Measurements from ENCODE around the gene CDHR3.

Gene CDHR3

GRCh38 chr7:106021151-106022067 is 58.3 kb downstream of the CDHR3 start:
- H3K4me3 ChIP-seq (replicated peaks; ENCODE audit: low read depth, low read length), result no peak overlapping the region
- no peak for DNase-seq (ENCODE audit: extremely low read depth, low read depth)
- TF ChIP-seq, protein P1, sequence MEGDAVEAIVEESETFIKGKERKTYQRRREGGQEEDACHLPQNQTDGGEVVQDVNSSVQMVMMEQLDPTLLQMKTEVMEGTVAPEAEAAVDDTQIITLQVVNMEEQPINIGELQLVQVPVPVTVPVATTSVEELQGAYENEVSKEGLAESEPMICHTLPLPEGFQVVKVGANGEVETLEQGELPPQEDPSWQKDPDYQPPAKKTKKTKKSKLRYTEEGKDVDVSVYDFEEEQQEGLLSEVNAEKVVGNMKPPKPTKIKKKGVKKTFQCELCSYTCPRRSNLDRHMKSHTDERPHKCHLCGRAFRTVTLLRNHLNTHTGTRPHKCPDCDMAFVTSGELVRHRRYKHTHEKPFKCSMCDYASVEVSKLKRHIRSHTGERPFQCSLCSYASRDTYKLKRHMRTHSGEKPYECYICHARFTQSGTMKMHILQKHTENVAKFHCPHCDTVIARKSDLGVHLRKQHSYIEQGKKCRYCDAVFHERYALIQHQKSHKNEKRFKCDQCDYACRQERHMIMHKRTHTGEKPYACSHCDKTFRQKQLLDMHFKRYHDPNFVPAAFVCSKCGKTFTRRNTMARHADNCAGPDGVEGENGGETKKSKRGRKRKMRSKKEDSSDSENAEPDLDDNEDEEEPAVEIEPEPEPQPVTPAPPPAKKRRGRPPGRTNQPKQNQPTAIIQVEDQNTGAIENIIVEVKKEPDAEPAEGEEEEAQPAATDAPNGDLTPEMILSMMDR (IDR thresholded peaks at IDR 0.05; ENCODE audit: low read depth, low read length, missing control alignments), result no peak

DNA sequence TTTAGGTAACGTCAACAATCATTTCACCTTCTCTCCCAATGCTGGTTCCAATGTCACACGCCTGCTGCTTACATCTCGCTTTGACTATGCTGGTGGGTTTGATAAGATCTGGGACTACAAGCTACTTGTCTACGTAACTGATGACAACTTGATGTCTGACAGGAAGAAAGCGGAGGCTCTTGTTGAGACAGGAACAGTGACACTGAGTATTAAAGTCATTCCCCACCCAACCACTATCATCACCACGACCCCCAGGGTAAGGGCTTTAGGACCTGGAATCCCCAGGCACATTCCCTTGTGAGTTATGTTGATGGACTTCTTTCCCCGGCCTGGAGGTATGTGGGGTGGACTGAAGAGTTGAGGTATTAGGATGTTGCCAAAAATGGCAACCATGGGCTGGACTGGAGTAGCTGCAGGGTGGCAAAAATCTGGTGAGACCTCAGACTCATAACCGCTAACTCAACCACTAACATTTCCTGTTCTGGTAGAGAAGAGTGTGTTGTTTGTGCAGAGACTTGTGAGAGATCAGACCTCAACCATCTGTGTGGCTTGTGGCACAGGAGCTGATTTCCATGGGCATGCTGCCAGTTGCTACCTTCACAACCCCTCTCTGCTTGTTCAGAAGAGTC is 59.2 kb downstream of the CDHR3 start:
- H3K4me3 ChIP-seq (replicated peaks; ENCODE audit: low read depth, low read length), result no peak overlapping the region
- DNase-seq (ENCODE audit: extremely low read depth, low read depth), result no peak

GRCh38 chr7:106023369-106024322 is 60.6 kb downstream of the CDHR3 start:
- TF ChIP-seq, protein P1 (IDR thresholded peaks at IDR 0.05; ENCODE audit: low read depth, low read length, missing control alignments), result no peak
- no peak for DNase-seq (ENCODE audit: extremely low read depth, low read depth)
- H3K4me3 ChIP-seq (replicated peaks; ENCODE audit: low read depth, low read length), result no peak overlapping the region

More for the DNA sequence above, 59.2 kb downstream of the CDHR3 start:
- TF ChIP-seq, protein P1 (IDR thresholded peaks at IDR 0.05; ENCODE audit: low read depth, low read length, missing control alignments), result no peak

GRCh38 chr7:106026101-106026500 is 63.0 kb downstream of the CDHR3 start:
- TF ChIP-seq, protein P1 (IDR thresholded peaks at IDR 0.05; ENCODE audit: low read depth, low read length, missing control alignments), result no peak
- H3K4me3 ChIP-seq (replicated peaks; ENCODE audit: low read depth, low read length), result no peak overlapping the region
- DNase-seq (ENCODE audit: extremely low read depth, low read depth), result no peak

- H3K4me3 ChIP-seq (replicated peaks; ENCODE audit: low read depth, low read length), result no peak overlapping the region
- TF ChIP-seq, protein P1 (IDR thresholded peaks at IDR 0.05; ENCODE audit: low read depth, low read length, missing control alignments), result no peak
- DNase-seq (ENCODE audit: extremely low read depth, low read depth), result no peak
Measured at GRCh38 chr7:106029451-106029850, 66.4 kb downstream of the CDHR3 start.

GRCh38 chr7:106029941-106030340 is 66.9 kb downstream of the CDHR3 start:
- DNase-seq (ENCODE audit: extremely low read depth, low read depth), result no peak
- TF ChIP-seq, protein P1 (IDR thresholded peaks at IDR 0.05; ENCODE audit: low read depth, low read length, missing control alignments), result no peak
- H3K4me3 ChIP-seq (replicated peaks; ENCODE audit: low read depth, low read length), result no peak overlapping the region
